Measurements from ENCODE around the gene GJD4. TPM values are rescaled to one million over a fixed set of nuclear protein-coding genes. Genes with fewer than 3 reads are reported as not detected.

The GJD4 gene
- polyA plus RNA-seq, 1 donor from 2014 or later = not detected

DNA sequence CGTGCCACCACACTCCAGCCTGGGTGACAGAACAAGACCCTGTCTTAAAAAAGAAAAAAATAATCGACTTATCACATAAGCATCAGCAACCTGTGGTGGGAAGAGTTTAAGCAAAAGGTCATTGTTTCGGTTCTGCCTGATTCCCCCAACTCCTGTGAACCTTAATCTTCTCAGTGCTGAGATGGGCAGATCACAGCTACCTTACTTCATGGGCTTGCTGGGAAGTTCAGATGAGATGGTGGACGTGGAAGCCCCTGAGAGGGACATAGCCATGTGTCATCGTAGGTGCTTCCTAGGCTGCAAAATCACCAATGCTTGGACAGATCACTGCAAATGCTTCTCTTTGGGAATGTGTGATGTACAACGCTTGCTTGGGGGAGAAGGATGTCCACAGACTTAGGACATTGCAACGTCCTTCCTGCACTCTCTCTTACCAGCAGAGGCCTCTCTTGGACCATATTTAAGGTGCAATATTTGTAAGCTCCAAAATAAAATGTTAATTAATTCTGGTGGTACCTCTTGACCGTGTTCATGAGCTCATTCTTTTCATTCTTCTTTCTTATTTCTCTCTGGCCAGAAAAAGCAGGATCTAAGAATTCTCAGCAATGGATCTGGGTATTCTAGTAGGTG is 8.6 kb downstream of the GJD4 start:
- no peaks in the 10 kb centered on the region for H4K20me1 ChIP-seq (ENCODE audit: insufficient read depth)
- no peaks in the 10 kb centered on the region for H3K36me3 ChIP-seq (ENCODE audit: insufficient read depth, low read length)
- no peak overlapping the region for H3K9ac ChIP-seq (ENCODE audit: low read length)
- TF ChIP-seq, protein P1, sequence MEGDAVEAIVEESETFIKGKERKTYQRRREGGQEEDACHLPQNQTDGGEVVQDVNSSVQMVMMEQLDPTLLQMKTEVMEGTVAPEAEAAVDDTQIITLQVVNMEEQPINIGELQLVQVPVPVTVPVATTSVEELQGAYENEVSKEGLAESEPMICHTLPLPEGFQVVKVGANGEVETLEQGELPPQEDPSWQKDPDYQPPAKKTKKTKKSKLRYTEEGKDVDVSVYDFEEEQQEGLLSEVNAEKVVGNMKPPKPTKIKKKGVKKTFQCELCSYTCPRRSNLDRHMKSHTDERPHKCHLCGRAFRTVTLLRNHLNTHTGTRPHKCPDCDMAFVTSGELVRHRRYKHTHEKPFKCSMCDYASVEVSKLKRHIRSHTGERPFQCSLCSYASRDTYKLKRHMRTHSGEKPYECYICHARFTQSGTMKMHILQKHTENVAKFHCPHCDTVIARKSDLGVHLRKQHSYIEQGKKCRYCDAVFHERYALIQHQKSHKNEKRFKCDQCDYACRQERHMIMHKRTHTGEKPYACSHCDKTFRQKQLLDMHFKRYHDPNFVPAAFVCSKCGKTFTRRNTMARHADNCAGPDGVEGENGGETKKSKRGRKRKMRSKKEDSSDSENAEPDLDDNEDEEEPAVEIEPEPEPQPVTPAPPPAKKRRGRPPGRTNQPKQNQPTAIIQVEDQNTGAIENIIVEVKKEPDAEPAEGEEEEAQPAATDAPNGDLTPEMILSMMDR (IDR thresholded peaks at IDR 0.05; ENCODE audit: poor library complexity, severe bottlenecking) = no peak
- TF ChIP-seq, protein P2, sequence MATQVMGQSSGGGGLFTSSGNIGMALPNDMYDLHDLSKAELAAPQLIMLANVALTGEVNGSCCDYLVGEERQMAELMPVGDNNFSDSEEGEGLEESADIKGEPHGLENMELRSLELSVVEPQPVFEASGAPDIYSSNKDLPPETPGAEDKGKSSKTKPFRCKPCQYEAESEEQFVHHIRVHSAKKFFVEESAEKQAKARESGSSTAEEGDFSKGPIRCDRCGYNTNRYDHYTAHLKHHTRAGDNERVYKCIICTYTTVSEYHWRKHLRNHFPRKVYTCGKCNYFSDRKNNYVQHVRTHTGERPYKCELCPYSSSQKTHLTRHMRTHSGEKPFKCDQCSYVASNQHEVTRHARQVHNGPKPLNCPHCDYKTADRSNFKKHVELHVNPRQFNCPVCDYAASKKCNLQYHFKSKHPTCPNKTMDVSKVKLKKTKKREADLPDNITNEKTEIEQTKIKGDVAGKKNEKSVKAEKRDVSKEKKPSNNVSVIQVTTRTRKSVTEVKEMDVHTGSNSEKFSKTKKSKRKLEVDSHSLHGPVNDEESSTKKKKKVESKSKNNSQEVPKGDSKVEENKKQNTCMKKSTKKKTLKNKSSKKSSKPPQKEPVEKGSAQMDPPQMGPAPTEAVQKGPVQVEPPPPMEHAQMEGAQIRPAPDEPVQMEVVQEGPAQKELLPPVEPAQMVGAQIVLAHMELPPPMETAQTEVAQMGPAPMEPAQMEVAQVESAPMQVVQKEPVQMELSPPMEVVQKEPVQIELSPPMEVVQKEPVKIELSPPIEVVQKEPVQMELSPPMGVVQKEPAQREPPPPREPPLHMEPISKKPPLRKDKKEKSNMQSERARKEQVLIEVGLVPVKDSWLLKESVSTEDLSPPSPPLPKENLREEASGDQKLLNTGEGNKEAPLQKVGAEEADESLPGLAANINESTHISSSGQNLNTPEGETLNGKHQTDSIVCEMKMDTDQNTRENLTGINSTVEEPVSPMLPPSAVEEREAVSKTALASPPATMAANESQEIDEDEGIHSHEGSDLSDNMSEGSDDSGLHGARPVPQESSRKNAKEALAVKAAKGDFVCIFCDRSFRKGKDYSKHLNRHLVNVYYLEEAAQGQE (IDR thresholded peaks at IDR 0.05; ENCODE audit: borderline replicate concordance) = no peak
- no peak for TF ChIP-seq SMC3 (conservative IDR thresholded peaks at IDR 0.05; ENCODE audit: poor library complexity)
- no peak for TF ChIP-seq MXI1 (conservative IDR thresholded peaks at IDR 0.05; ENCODE audit: poor library complexity, severe bottlenecking)
- TF ChIP-seq TAF1 (IDR thresholded peaks at IDR 0.05; ENCODE audit: low read depth) = no peak
- no peaks in the 10 kb centered on the region for H3K9me2 ChIP-seq (ENCODE audit: insufficient read depth, low read length)
- H3K79me2 ChIP-seq (replicated peaks; ENCODE audit: insufficient read depth, low read length) = no peaks in the 10 kb centered on the region
- H3K27me3 ChIP-seq (ENCODE audit: insufficient read depth, low read depth, low read length) = no peaks in the 10 kb centered on the region
- no peak overlapping the region for H3K4me3 ChIP-seq (ENCODE audit: low read length)
- no peak overlapping the region for H3K27ac ChIP-seq (ENCODE audit: low read length)
- H3K4me2 ChIP-seq (ENCODE audit: low read length) = no peak overlapping the region
- H3F3A ChIP-seq (ENCODE audit: insufficient read depth, low read length, poor library complexity, severe bottlenecking) = no peaks in the 10 kb centered on the region
- H2AFZ ChIP-seq (ENCODE audit: low read depth, low read length) = no peak overlapping the region
- no peaks in the 10 kb centered on the region for H3K9me3 ChIP-seq (ENCODE audit: low read length)

DNA sequence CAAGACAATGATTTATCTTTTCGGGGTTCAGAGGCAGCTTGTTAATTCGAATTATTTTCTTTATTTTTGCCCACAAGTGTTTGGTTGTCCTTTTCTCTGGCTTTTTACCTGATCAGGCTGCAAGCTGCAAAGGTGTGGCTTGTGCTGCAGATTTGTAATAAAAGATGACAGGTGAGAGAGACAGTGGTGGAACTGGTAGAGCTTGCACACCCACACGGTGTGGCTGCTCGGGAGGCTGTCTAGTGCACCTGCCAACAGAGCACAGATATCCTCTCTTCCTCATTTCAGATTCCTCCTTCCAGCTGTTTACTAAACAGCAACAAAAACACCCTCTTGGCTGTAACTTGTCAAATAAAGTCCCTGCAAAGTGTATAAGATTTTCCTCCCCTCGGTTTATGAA is 9.2 kb downstream of the GJD4 start:
- no peak overlapping the region for H3K9ac ChIP-seq (ENCODE audit: low read length)
- H2AFZ ChIP-seq (ENCODE audit: low read depth, low read length) = no peak overlapping the region
- no peaks in the 10 kb centered on the region for H3F3A ChIP-seq (ENCODE audit: insufficient read depth, low read length, poor library complexity, severe bottlenecking)
- no peak overlapping the region for H3K4me2 ChIP-seq (ENCODE audit: low read length)
- H3K9me3 ChIP-seq (ENCODE audit: low read length) = no peaks in the 10 kb centered on the region
- TF ChIP-seq, protein P2 (IDR thresholded peaks at IDR 0.05; ENCODE audit: borderline replicate concordance) = no peak
- TF ChIP-seq TAF1 (IDR thresholded peaks at IDR 0.05; ENCODE audit: low read depth) = no peak
- no peak for TF ChIP-seq POLR2AphosphoS5 (IDR thresholded peaks at IDR 0.05)
- no peak for TF ChIP-seq EP300 (conservative IDR thresholded peaks at IDR 0.05; ENCODE audit: poor library complexity, severe bottlenecking)
- no peak for TF ChIP-seq MXI1 (conservative IDR thresholded peaks at IDR 0.05; ENCODE audit: poor library complexity, severe bottlenecking)
- TF ChIP-seq, protein P1 (IDR thresholded peaks at IDR 0.05; ENCODE audit: poor library complexity, severe bottlenecking) = no peak
- no peak for TF ChIP-seq SMC3 (conservative IDR thresholded peaks at IDR 0.05; ENCODE audit: poor library complexity)
- no peak for TF ChIP-seq EZH2 (IDR thresholded peaks at IDR 0.05; ENCODE audit: borderline replicate concordance, insufficient read depth, low read length, poor library complexity, severe bottlenecking)
- no peak for TF ChIP-seq RAD21 (conservative IDR thresholded peaks at IDR 0.05)
- H3K9me2 ChIP-seq (ENCODE audit: insufficient read depth, low read length) = no peaks in the 10 kb centered on the region
- no peak overlapping the region for H3K27ac ChIP-seq (ENCODE audit: low read length)
- H4K20me1 ChIP-seq (ENCODE audit: insufficient read depth) = no peaks in the 10 kb centered on the region
- H3K4me3 ChIP-seq (ENCODE audit: low read length) = no peak overlapping the region
- H3K79me2 ChIP-seq (replicated peaks; ENCODE audit: insufficient read depth, low read length) = no peaks in the 10 kb centered on the region
- H3K36me3 ChIP-seq (ENCODE audit: insufficient read depth, low read length) = no peaks in the 10 kb centered on the region
- H3K27me3 ChIP-seq (ENCODE audit: insufficient read depth, low read depth, low read length) = no peaks in the 10 kb centered on the region

All from neural cell (in vitro differentiated cells).